Measurements from ENCODE around the gene SHCBP1L.
A peak's percentile ranks its signal among the peaks of the same experiment; 100 is the strongest.
"Not testable (repeated sequence)": the region's sequence is repeated elsewhere in the genome, so short reads cannot be mapped to it uniquely, and the experiment has no call there.

SHCBP1L gene

DNA sequence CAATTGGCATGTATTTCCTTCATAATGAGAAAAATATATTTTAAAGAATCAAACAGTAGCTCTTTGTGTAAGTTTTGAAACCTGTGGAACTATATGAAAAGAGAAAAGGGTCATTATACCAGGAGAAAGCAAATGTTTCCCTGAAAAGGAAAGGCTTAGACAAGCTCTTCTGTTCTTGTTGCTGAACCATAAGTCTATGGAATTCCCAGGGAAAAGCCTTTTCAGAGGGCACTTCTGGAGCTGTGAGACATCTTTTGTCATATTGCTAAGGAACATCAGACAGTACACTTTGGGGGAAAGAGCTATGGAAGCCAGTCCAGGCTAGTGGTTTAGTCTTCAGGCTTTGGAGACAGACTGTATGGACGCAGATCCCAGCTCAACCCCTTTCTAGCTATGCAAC is 12.1 kb upstream of the SHCBP1L start:
- no peak for DNase-seq (ENCODE audit: low read depth in 2 of 2)

DNA sequence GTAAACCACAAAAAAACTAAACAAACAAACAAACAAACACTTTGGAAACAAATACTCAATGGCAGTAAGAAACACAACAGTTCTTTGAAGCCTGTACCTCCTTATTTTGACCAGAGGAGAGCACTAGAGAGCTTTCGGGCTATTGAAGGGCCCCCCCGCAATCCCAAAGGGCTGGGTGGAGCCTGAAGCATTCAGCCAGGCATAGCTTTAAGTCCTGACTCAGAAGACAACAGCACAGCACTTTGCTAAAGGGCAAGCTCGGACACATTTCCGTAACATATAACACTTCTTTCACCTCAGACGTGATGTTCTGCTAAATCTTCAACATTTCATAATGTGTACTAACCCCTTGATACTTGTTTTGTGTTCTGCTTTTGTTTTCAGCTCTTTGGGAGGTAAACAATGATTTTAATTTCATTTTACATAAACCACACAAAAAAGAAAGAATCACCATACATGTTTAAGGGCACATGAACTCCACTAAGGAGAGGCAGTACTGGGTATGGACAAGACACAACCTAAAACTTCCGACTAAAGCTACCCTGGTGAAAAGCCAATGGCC is 9.7 kb upstream of the SHCBP1L start:
- DNase-seq (ENCODE audit: low read depth in 2 of 2) = peak in 1 of 2 donors; percentile 0

DNA sequence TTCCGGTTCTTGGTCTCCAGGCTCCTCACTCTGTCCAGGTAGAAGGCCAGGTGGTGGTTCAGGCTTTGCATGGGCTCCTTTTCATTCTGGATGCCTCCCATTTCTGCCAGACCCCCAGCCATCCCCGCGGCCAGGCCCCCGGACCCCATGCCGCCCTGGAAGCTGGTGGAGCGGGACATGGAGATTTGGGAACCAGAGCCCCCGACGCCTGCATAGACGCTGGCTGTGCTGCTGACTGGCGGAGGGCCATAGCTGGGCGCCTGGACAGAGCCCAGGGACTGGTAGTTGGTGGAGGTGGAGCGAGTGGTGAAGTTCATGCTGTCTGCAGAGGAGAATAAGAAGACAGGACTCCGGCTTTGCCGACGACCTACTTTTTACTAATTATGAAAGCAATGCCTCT is 7.1 kb upstream of the SHCBP1L start:
- DNase-seq (ENCODE audit: low read depth in 2 of 2) = no peak

DNA sequence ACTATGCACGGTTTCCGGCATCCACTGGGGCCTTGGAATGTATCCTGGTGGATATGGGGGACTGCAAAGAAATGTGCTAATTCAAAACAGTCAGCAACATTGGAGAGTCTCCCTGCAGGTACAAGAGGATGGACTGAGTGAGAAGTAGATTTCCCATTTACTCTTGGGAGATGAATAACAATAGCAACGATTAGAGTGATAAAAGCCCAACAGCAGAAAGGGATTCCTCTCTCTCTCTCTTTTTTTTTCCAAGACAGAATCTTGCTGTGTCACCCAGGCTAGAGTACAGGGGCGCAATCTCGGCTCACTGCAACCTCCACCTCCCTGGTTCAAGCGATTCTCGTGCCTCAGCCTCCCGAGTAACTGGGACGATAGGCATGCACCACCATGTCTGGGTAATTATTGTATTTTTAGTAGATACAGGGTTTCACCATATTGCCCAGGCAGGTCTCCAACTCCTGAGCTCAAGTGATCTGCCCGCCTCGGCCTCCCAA is 5.0 kb upstream of the SHCBP1L start:
- DNase-seq (ENCODE audit: low read depth in 2 of 2) = no peak

DNA sequence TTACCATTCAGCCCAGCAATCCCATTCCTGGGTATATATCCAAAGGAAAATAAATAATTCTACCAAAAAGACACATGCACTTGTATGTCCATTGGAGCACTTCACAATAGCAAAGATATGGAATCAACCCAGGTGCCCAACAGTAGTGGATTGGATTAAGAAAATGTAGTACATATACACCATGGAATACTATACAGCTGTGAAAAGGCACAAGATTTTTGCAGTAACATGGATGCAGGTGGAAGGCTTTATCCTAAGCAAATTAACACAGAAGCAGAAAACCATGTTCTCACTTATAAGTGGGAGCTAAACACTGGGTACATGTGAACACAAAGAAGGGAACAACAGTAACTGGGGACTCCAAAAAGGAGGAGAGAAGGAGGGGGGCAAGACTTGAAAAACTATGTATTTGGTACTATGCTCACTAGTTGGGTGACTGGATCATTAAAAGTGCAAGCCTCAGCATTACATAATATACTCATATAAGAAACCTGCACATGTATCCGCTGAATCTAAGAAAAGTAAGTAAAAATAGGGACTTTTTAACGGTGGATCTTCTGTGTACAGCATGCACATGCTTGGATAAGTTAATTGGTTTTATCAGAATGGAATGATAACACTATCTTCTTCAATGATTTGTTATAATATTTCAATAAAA is 3.9 kb upstream of the SHCBP1L start:
- DNase-seq (ENCODE audit: low read depth in 2 of 2) = no peak

DNA sequence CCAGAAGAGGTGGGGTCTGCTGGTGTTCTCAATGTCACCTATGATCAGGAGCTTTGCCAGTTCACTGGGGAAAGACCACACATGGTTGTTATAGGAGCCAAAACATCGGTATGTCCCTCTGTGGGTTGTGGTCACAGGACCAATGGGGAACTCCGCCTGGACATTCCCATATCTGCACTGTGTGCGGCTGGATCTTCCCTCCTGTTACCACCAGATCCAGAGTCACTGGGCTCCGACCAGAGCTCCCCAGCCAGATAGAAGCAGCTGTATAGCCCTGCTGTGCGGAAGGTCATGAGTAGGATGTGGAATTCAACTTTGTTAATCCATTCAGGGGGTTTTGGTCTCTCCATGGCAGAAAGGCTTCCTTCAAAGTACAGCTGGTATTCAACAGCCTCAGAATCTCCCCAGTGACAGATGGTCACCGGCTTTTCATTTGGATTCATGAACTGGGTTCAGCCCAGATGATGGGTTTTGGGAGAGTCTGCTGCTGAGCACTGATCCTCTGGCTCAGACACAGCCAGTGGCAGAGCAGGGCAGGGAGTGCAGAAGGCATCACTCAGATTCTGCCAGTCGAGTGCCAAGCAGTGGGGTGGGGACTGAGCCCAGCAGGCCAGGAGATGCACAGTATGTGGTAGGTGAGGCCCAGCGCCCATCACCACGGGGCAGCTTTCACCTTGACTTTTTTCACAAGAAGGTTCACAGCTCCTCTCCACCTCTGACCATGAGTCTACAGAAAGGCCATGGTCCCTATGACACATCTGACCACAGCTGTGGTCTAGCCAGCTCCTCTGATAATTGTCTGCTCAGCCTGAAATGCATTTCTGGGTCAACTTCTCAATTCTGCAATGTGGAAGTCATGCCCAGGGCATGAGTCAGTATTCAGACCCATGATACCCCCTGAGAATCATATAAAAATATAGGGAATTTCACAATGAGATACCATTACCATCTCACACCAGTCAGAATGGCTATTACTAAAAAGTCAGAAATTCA is 2.9 kb upstream of the SHCBP1L start:
- DNase-seq (ENCODE audit: low read depth in 2 of 2) = no peak

DNA sequence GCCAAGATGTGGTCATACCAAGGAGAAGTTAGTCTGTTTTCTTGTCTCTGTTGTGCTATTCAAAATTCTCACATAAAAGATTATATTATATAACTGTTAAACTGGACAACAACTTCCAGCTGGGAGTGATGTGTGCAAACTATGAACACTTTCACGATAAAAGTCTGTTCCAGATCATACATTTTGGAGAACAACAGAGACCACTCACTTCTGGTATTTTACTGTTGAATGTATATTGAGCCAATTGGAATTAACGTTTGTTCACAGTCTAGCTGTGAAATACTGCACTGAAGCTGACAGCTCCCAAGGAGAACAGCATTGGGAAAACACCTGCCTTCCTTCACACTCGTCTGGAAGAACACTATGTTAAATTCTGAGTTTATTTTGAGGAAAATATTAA is 860 bp upstream of the SHCBP1L start:
- no peak for DNase-seq (ENCODE audit: low read depth in 2 of 2)

DNA sequence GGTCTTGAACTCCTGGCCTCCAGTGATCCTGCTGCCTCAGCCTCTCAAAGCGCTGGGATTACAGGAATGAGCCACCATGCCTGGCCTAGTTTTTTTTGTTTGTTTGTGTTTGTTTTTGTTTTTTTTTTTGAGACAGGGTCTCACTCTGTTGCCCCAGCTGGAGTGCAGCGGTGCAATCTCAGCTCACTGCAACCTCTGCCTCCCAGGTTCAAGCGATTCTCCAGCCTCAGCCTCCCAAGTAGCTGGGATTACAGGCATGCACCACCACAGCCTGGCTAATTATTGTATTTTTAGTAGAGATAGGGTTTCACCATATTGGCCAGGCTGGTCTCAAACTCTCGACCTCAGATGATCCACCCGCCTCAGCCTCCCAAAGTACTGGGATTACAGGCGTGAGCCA is 9.6 kb downstream of the SHCBP1L start:
- not testable (repeated sequence) for DNase-seq (ENCODE audit: low read depth in 2 of 2)

DNA sequence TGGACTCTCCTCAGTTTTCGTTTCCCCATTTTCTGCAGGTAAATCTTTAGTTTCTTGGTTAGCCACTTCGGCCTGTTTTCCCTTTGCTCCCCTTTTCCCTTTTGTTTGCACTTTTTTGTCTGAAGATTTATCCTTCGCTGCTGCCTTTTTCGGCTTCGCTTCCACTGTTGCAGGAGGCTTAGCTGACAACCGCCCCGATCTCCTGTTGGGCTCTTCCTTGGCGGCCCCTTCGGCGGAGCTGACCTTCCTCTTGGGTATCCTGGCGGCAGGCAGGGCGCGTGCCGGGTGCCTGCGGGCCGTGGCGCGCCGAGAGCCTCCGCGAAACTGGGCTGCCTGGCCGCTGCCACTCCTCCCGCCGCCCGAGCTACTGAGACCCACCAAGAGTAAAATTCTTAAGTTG is 10.8 kb downstream of the SHCBP1L start:
- DNase-seq (ENCODE audit: low read depth in 2 of 2) = not testable (repeated sequence)

DNA sequence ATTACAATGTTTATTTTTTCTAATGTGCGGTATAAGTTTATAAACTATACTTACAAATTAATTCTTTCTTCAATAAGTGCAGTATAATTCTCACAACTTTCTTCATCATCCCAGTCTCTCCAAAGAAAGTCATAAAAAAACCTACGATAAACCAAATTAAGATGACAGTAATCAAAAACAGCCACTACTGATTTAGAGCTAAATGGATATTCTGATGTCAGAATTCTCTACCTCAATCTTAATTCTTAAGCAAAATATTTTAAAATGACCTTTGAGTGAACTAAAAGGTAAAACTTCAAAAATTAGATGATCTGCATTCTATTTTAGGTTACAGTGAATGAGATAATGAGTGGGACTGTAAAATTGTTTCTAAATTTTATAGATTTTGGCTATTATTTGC is 13.6 kb downstream of the SHCBP1L start:
- DNase-seq (ENCODE audit: low read depth in 2 of 2) = no peak

DNA sequence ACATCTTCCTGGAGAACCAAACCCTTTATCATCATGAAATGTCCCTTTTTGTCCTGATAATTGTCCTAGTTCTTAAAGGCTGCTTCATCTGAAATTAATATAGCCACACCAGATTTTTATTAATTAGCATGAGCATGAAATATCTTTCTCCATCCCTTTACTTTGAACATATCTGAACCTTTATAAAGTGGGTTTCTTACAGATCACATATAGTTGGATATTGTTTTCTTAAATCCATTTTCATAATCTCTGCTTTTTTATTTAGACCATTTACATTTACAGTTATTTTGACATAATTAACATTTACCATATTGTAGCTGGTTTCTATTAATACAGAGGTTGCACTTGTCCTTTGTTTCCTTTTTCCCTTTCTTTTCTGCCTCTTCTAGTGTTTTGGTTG is 17.2 kb downstream of the SHCBP1L start:
- no peak for DNase-seq (ENCODE audit: low read depth in 2 of 2)

DNA sequence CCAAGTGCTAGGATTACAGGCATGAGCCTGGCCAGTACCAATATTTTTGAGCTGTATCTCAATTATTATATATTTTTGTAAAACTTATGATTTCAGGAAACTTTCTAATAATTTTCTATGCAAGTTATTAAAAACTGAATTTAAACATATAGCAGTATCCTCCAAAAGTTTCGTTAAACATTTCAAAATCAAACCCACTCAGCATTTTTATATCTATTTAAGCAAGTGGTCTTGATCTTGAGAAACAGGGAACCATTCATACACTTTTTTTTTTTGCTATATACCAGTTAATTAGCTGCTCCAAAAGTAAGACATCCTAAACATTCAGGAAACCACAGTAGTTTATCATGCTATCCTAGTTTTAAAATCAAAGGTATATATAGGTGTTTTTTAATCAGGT is 22.0 kb downstream of the SHCBP1L start:
- no peak for DNase-seq (ENCODE audit: low read depth in 2 of 2)

DNA sequence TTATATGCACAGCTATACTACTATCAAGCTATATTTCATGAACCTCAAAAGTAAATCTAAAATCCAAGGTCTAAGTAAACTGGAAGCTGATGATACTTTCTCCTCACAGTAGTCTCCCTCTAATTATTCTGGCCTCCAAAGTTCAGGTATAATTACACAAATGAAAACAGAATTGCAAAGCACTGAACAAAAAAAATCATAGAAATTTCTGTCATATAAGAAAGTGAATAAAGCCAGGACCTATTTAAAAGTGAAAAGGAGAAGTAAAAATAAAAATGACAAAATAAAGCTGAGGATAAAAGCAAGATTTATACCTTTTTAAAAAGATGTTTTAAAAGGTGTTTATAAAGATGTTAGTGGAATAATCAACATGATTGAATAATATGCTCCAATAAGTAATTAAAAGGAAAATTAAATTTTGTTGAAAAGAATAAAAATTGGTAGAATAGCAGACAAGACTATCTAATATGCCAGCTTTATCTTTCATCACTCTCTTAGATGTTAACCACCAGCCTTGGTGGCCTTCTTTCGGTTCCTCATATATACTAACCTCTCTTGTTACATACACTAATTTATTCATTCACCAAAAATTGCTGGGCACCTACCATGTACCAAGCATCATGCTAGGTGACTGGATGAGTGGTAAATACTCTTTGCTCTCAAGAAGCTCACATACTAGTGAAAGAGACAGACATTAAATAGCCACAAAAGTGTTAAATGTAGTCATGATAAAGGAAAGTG is 25.1 kb downstream of the SHCBP1L start:
- DNase-seq (ENCODE audit: low read depth in 2 of 2) = no peak

DNA sequence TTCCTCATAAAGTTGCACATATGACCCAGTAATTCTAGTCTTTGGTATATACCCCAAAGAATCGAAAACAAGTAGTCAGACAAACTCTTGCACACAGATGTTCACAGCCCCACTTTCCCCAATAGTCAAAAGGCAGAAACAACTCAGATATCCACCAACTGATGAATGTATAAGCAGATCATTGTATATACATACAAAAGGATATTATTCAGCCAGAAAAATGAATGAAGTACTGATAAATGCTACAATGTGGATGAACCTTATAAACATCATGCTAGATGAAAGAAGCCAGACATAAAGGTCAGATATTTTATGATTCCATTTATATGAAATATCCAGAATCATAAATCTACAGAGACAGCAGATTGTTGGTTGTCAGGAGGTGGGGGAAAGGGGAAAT is 27.3 kb downstream of the SHCBP1L start:
- DNase-seq (ENCODE audit: low read depth in 2 of 2) = no peak

DNA sequence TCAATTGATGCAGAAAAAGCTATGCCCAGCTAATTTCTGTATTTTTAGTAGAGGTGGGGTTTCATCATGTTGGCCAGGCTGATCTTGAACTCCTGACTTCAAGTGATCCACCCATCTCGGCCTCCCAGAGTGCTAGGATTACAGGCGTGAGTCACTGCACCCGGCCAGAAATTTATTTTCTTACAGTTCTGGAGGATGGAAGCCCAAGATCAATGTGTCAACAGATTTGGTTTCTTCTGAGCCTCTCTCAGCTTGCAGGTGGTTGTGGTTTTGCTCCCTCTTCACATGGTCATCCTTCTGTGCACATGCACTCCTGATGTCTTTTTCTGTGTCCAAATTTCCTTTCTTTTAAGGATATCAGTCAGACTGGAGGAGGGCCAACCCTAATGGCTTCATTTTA is 35.6 kb downstream of the SHCBP1L start:
- DNase-seq (ENCODE audit: low read depth in 2 of 2) = no peak

DNA sequence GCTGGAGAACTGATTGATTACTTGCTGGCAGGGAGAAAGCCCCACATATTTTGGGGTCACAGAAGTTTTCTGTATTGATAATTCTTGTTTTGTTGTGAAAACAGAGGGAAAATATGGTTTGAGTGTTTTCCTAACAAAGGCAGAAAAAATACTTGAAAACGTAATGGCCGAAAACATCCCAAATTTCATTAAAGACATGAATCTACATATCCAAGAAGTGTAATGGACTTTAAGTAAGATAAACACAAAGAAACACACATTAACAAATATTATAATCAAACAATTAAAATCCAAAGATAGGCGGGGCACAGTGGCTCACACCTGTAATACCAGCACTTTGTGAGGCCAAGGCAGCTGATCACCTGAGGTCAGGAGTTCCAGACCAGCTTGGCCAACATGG is 39.6 kb downstream of the SHCBP1L start:
- no peak for DNase-seq (ENCODE audit: low read depth in 2 of 2)

DNA sequence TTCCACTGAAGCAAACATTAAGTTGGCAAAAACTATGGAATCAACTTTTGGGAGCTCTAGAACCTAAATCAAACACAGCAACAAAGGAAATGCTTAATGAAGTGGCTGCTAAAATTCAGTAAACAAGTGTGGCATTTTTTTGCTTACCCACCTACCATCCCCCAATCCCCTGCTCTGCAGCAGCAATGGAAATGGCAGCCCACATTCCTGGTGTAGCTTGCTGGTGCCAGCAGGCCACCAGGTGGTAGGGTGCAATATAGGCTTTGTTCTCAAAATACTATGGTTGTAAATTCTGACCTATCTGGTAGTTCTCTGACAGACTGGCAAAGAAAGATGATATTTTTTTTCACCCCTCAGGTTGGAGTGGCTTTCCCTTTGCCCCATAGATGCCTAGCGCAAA is 42.8 kb downstream of the SHCBP1L start:
- no peak for DNase-seq (ENCODE audit: low read depth in 2 of 2)

DNA sequence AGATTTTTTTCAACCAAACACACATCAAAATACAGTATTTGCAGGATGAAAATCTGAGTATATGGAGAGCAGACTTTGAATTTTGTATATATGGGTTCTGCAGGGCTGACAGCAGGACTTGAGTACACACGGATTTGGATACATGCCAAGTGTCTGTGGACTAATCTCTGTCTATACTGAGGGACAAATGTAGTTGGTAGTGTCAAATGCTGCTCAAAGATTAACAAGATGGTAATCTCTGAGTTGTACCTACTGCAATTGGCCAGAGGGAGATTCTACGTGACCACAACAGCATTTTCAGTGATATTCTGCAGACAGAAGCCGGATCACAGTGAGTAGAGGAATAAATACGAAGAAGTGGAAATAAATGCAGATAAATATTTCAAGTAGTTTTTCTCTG is 43.4 kb downstream of the SHCBP1L start:
- no peak for DNase-seq (ENCODE audit: low read depth in 2 of 2)

DNA sequence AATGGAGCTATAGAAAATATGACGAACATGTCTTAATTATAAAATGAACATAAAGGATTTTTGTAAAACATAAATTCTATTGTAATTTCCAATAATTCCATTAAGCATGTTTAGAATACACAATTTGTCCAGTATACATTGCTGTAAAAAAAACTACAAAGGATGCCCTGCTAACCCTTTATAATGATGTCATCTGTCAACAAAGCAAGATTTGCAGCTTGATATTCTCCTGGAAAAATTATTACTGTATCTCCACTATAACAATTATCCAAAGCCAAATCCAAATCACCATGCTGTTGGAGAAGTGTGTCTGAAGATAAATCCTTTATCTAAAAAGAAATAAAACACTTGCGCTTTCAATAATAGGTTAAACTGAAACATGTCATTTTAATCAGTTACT is 47.6 kb downstream of the SHCBP1L start:
- DNase-seq (ENCODE audit: low read depth in 2 of 2) = no peak

DNA sequence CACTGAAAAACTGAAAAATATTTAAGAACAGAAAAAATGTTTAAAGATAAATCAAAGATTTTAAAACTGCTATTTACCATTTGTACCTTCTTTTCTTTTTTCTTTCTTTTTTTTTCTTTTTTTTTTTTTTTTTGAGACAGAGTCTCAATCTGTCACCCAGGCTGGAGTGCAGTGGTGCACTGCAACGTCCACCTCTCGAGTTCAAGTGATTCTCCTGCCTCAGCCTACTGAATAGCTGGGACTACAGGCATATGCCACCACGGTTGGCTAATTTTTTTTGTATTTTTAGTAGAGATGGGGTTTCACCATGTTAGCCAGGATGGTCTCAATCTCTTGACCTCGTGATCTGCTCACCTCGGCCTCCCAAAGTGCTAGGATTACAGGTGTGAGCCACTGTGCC is 51.0 kb downstream of the SHCBP1L start:
- not testable (repeated sequence) for DNase-seq (ENCODE audit: low read depth in 2 of 2)

DNA sequence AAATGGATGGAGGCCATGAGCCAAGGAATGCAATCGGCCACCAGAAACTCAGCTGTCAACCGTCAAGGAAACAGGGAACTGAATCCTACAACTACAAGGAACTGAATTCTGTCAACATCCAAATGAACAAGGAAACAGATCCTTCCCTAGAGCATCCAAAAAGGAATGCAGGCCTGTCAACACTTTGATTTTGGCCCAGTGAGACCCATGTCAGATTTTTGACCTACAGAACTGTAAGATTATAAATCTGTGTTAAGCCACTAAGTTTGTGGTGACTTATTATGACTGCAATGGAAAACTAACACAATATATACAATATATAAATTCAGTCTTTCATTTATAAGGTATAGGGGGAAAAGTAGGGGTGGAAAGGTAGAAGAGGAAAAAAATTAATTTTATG is 55.3 kb downstream of the SHCBP1L start:
- no peak for DNase-seq (ENCODE audit: low read depth in 2 of 2)

Measured in stimulated activated CD4-positive, alpha-beta T cell treated with anti-CD3 and anti-CD28 coated beads, Interleukin-1b, Interleukin-23, amount 100 ng/mL, for 4 hours (primary cell).